ENCODE results near the gene MRFAP1L1.

The MRFAP1L1 gene

DNA sequence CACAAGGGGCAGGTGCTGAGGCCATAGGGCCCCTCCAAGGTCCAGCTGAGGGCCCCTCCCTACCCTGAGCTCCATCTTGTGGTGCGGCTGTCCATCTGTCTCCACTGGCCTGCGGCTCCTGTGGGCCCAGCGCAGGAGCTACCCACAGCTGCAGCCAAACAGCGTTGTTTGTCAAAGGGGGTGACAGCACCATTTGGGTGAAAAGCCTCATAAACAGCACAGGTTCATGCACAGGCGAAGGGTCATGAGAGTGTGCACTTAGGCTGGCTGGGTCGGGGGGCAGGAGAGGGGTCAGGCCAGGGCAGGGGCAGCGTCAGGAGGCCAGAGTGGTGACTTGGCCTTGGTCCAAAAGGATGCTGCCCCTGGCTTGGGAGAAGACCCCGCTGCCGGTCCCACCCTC, 38.6 kb upstream of the MRFAP1L1 start:
- Mint-ChIP-seq H3K4me1 (ENCODE audit: low read depth in 2 of 2) (peaks cover 9% of the 10 kb centered on the region in 2 donors), H3K36me3 (ENCODE audit: insufficient read depth) (peaks cover 4% of the 10 kb centered on the region), H3K9me3 (no peaks in the 10 kb centered on the region), H3K4me3 (no peak overlapping the region), H3K27me3 (no peaks in the 10 kb centered on the region), H3K27ac (no peak overlapping the region)
- DNase-seq, result no peak
- ATAC-seq (replicated peaks), result no peak

- H3K9me3 Mint-ChIP-seq, result no peaks in the 10 kb centered on the region
- no peaks in the 10 kb centered on the region for H3K27me3 Mint-ChIP-seq
- H3K27ac Mint-ChIP-seq, result no peak overlapping the region
- H3K4me1 Mint-ChIP-seq (ENCODE audit: low read depth in 2 of 2), result peaks cover 9% of the 10 kb centered on the region in 2 donors
- no peak for DNase-seq
- H3K36me3 Mint-ChIP-seq (ENCODE audit: insufficient read depth), result peaks cover 4% of the 10 kb centered on the region
- no peak overlapping the region for H3K4me3 Mint-ChIP-seq
- no peak for ATAC-seq (replicated peaks)
Measured at GRCh38 chr4:6747294-6748051, 37.8 kb upstream of the MRFAP1L1 start.

DNA sequence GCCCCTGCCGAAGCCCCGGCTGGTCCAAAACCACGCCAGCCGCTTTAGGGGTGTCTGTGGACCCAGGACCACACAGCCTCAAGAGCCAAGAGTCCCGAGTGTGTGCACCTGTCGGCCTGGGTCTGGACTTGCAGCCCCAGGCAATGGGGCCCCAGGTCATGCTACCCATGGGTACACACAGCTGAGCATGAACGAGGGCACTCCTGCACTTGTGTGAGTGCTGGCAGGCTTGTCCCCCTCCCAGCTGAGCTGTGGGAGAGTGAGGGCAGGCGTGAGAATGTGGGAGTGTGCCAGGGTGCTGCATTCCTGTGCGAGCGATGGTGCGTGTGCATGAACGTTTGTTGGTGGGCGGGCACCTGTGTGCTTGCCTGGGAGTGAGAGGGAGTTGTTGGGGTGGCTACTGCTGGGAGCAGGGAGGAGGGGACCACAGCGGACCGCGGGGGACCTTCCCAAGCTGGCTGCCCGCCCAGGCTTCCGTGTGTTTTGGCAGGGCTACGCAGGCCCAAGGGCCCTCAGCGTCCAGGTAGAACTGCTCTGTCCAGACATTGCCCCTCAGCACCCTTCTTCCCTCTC, 37.1 kb upstream of the MRFAP1L1 start:
- H3K27ac Mint-ChIP-seq, result no peak overlapping the region
- H3K27me3 Mint-ChIP-seq, result no peaks in the 10 kb centered on the region
- peaks cover 3% of the 10 kb centered on the region for H3K36me3 Mint-ChIP-seq (ENCODE audit: insufficient read depth)
- ATAC-seq (replicated peaks), result no peak
- H3K4me3 Mint-ChIP-seq, result no peak overlapping the region
- no peaks in the 10 kb centered on the region for H3K9me3 Mint-ChIP-seq
- H3K4me1 Mint-ChIP-seq (ENCODE audit: low read depth in 2 of 2), result peaks cover 4 to 6% of the 10 kb centered on the region in 2 donors
- no peak for DNase-seq

GRCh38 chr4:6742989-6743388, 33.3 kb upstream of the MRFAP1L1 start:
- ATAC-seq (replicated peaks) (no peak), DNase-seq (no peak)
- no peaks in the 10 kb centered on the region for H3K36me3 Mint-ChIP-seq (ENCODE audit: insufficient read depth)
- no peaks in the 10 kb centered on the region for H3K9me3 Mint-ChIP-seq
- no peak overlapping the region for H3K4me3 Mint-ChIP-seq
- peaks cover 0 to 6% of the 10 kb centered on the region in 2 donors for H3K27me3 Mint-ChIP-seq
- H3K27ac Mint-ChIP-seq, result no peak overlapping the region
- H3K4me1 Mint-ChIP-seq (ENCODE audit: low read depth in 2 of 2), result no peaks in the 10 kb centered on the region

- ATAC-seq (replicated peaks) (no peak), DNase-seq (no peak)
- no peaks in the 10 kb centered on the region for H3K36me3 Mint-ChIP-seq (ENCODE audit: insufficient read depth)
- peaks cover 0 to 6% of the 10 kb centered on the region in 2 donors for H3K27me3 Mint-ChIP-seq
- H3K4me3 Mint-ChIP-seq, result no peak overlapping the region
- H3K27ac Mint-ChIP-seq, result no peak overlapping the region
- H3K9me3 Mint-ChIP-seq, result no peaks in the 10 kb centered on the region
- H3K4me1 Mint-ChIP-seq (ENCODE audit: low read depth in 2 of 2), result no peaks in the 10 kb centered on the region
Measured at GRCh38 chr4:6742507-6742906, 32.8 kb upstream of the MRFAP1L1 start.

- no peak for ATAC-seq (replicated peaks)
Measured at GRCh38 chr4:6740347-6740746, 30.7 kb upstream of the MRFAP1L1 start.

DNA sequence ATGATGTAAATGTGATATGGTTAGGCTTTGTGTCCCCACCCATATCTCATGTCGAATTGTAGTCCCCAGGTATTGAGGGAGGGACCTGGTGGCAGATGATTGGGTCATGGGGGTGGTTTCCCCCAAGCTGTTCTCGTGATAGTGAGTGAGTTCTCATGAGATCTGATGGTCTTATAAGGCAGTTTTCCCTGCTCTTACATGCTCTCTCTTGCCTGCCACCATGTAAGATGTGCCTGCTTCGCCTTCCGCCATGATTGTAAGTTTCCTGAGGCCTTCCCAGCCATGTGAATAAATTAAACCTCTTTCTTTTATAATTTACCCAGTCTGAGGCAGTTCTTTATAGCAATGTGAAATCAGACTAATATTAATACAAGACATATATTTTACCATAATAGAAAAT, 30.3 kb upstream of the MRFAP1L1 start:
- DNase-seq (no peak), ATAC-seq (replicated peaks) (no peak)
- H3K4me1 Mint-ChIP-seq (ENCODE audit: low read depth in 2 of 2), result no peaks in the 10 kb centered on the region
- H3K4me3 Mint-ChIP-seq, result no peak overlapping the region
- no peaks in the 10 kb centered on the region for H3K9me3 Mint-ChIP-seq
- no peak overlapping the region for H3K27ac Mint-ChIP-seq
- no peaks in the 10 kb centered on the region for H3K36me3 Mint-ChIP-seq (ENCODE audit: insufficient read depth)
- H3K27me3 Mint-ChIP-seq, result peaks cover 0 to 6% of the 10 kb centered on the region in 2 donors

More at GRCh38 chr4:6740347-6740746, 30.7 kb upstream of the MRFAP1L1 start:
- Mint-ChIP-seq H3K27ac (no peak overlapping the region), H3K27me3 (peaks cover 0 to 6% of the 10 kb centered on the region in 2 donors), H3K9me3 (no peaks in the 10 kb centered on the region), H3K4me3 (no peak overlapping the region), H3K4me1 (ENCODE audit: low read depth in 2 of 2) (no peaks in the 10 kb centered on the region), H3K36me3 (ENCODE audit: insufficient read depth) (no peaks in the 10 kb centered on the region)
- no peak for DNase-seq

DNA sequence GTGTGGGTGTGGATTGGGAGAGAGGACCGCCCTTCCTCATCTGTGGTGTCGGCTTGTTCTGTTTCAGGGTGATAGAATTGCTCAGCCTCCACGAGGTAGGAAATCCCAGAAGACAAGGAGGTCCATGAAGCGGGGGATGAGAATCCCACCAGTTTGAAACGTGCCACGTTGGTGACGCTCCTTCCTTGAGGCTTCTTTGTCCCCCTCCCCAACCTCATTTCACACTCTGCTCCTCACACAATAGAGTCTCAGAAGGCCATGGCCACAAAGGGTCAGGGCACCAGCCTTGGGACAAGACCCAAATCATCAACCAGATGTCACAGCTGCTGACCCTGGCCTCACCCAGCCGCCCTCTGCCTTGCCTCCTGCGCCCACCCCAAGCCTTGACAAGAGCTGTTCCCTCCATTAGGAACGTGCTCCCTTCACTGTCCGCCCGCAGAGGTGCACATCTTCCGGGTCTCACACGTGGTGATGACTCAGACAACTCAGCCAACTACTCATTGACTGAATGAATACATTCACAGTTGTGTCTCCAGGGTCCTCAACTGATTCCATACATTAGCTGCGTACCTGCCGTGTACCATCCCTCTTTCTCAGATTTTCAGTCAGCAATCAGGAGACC, 24.6 kb upstream of the MRFAP1L1 start:
- Mint-ChIP-seq H3K27ac (no peak overlapping the region), H3K9me3 (no peaks in the 10 kb centered on the region), H3K36me3 (ENCODE audit: insufficient read depth) (no peaks in the 10 kb centered on the region), H3K27me3 (peaks cover 2 to 17% of the 10 kb centered on the region in 2 donors), H3K4me1 (ENCODE audit: low read depth in 2 of 2) (no peaks in the 10 kb centered on the region), H3K4me3 (no peak overlapping the region)
- DNase-seq (no peak), ATAC-seq (replicated peaks) (no peak)

DNA sequence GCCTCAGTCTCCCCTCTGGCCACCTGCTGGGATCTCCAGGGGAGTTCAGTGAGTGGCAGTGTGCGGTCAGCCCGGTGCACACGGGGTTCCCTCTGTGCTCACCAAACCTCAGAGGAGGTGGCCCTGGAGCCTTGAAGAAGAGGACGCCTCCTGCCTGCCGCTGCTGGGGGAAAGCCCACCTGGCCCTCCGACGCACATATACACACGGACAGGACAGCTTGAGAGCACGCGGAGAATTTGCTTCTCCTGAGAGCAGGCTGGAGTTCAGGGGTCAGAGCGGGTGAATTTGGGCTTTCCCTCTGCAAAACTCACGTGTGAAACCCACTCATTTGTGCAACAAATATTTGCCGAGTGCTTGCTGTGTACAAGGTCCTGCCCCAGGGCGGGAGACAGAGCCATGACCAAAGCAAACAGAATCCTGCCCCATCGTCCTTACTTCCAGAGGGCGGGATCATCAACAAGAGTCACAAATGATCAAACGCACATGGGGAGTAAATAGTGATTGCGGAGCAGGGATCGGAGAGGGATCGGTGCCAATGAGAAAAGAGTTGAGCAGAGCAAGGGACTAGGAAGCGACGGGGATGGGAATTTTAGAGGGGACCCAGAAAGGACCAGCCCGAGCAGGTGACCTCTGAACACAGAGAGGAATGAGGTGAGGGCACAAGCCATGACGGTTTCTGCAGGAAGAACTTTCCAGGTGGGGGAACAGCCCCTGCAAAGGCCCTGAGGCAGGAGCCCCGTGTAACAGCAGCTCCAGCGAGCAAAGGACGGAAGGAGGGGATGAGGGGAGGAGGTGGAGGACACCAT, 23.9 kb upstream of the MRFAP1L1 start:
- Mint-ChIP-seq H3K4me1 (ENCODE audit: low read depth in 2 of 2) (no peaks in the 10 kb centered on the region), H3K27ac (no peak overlapping the region), H3K4me3 (no peak overlapping the region), H3K27me3 (peaks cover 0 to 17% of the 10 kb centered on the region in 2 donors), H3K9me3 (no peaks in the 10 kb centered on the region), H3K36me3 (ENCODE audit: insufficient read depth) (no peaks in the 10 kb centered on the region)
- DNase-seq (no peak), ATAC-seq (replicated peaks) (no peak)

DNA sequence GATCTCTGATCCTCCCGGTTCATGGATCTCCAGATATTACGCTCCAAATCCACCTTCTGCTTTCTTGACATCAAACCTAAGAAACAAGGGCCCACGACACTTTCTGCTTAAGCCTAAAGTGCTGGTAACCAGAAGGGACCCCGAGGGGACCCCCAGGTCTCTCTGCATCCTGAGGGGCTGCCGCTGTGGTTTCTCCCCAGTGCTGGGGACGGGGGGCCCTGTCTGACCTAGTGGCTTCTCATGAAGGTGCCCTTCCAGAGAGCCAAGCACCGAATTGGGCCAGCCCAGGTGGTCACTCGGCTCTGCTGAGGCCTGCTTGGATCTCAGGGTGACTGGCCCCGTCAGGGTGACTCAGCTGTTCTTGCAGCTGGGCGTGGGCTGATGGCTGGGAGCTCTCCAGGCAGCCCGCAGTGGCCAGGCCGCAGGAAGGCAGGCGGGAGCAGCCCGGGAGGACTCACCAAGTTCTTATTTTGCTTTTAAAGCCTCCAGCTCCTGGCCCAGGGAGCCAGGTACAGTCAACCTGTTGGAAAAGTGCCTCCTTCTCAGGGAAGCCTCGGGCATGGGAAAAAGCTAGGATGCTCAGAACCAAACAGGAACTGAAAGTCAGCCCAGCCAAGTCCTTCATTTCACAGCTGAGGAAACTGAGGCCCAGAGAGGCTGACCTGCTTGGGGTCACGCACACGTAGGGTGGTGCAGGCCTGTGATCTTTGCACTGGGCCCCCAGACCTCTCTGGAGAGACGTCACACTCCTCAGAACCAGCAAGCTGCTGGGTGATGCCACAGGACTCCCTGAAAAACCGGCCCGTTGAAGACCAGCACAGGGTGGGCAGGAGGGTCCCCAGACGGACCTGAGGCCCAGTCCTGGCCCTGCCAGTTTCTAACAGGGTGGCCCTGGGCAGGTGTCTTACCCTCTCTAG, 23.0 kb upstream of the MRFAP1L1 start:
- Mint-ChIP-seq H3K4me3 (no peak overlapping the region), H3K9me3 (no peaks in the 10 kb centered on the region), H3K36me3 (ENCODE audit: insufficient read depth) (no peaks in the 10 kb centered on the region), H3K27me3 (peaks cover 0 to 17% of the 10 kb centered on the region in 2 donors), H3K27ac (no peak overlapping the region), H3K4me1 (ENCODE audit: low read depth in 2 of 2) (no peaks in the 10 kb centered on the region)
- DNase-seq, result no peak
- ATAC-seq (replicated peaks), result no peak

GRCh38 chr4:6731780-6732179, 22.1 kb upstream of the MRFAP1L1 start:
- H3K4me3 Mint-ChIP-seq, result no peak overlapping the region
- H3K27ac Mint-ChIP-seq, result no peak overlapping the region
- DNase-seq (no peak), ATAC-seq (replicated peaks) (no peak)
- no peaks in the 10 kb centered on the region for H3K4me1 Mint-ChIP-seq (ENCODE audit: low read depth in 2 of 2)
- H3K9me3 Mint-ChIP-seq, result no peaks in the 10 kb centered on the region
- H3K36me3 Mint-ChIP-seq (ENCODE audit: insufficient read depth), result no peaks in the 10 kb centered on the region
- H3K27me3 Mint-ChIP-seq, result peaks cover 0 to 17% of the 10 kb centered on the region in 2 donors

- Mint-ChIP-seq H3K4me1 (ENCODE audit: low read depth in 2 of 2) (no peaks in the 10 kb centered on the region), H3K27me3 (peaks cover 0 to 17% of the 10 kb centered on the region in 2 donors), H3K9me3 (no peaks in the 10 kb centered on the region), H3K36me3 (ENCODE audit: insufficient read depth) (no peaks in the 10 kb centered on the region), H3K27ac (no peak overlapping the region), H3K4me3 (no peak overlapping the region)
- ATAC-seq (replicated peaks), result no peak
- no peak for DNase-seq
Measured at GRCh38 chr4:6731318-6731675, 21.6 kb upstream of the MRFAP1L1 start.
